ENCODE data around the gene PUS7.
A peak's percentile ranks its signal among the peaks of the same experiment; 100 is the strongest.
"Not testable (repeated sequence)": the region's sequence is repeated elsewhere in the genome, so short reads cannot be mapped to it uniquely, and the experiment has no call there.

PUS7 gene

DNA sequence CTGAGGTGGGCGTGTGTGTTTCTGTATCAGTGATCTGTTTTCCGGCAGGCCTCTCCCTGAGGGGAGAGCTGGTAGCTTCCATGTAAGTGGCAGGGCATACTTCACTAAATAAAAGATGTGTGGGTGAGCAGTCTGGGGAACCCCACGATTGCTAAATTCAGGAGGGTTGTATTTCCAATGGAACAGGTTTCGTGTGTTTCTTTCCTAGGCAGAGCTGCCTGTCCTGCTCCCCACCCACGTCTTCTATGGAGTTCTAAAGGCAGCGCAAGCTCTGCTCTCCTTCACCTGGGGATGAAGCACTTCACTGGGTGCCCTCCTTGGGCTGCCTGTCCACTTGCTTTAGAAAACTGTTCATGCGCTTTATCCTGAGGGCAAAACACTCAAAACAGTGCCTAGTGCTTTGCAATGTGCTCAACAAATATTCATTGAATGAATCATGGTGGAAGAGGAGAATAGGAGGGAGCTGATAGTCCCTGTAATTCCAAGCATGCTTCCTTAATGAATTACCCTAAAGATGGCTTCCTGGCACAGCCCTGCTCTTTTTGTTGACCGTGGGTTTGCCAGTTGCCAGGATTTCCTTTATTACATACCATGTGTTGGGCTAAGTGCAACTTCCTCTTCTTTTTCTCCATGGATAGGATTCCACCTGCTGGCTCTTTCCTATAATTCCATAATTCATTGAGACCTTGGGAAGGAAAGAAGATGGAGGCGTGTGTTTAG, 82.7 kb downstream of the PUS7 start:
- peak; percentile 76 for DNase-seq

DNA sequence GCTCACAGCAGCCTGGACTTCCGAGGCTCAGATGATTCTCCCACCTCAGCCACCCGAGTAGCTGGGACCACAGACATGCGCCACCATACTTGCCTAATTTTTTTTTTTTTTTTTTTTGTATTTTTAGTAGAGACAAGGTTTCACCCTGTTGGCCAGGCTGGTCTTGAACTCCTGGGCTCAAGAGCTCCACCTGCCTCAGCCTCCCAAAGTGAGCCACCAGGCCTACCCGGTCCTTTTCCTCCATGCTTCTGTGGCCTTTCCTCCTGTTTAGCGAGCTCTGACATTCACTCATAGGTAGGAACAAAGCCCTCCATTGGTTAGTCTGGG, 83.3 kb downstream of the PUS7 start:
- no peak for DNase-seq

DNA sequence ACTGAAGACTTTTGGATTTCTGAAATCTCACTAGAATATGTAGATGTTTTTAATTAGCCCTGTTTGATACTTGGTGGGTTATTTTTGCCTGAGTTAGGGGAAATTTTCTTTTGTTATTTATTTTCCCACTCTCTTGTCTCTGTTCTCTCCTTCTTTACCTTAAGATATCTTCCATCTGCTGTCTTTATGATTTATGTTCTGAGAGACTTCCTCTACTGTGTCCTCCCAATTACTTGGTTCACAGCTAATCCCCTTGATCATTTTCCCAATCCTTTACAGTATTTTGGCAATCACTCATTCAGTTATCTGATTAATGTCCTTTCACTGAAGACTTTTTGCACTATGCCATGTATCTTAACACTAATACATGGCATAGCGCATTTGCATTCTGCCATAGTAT, 83.8 kb downstream of the PUS7 start:
- DNase-seq: no peak

DNA sequence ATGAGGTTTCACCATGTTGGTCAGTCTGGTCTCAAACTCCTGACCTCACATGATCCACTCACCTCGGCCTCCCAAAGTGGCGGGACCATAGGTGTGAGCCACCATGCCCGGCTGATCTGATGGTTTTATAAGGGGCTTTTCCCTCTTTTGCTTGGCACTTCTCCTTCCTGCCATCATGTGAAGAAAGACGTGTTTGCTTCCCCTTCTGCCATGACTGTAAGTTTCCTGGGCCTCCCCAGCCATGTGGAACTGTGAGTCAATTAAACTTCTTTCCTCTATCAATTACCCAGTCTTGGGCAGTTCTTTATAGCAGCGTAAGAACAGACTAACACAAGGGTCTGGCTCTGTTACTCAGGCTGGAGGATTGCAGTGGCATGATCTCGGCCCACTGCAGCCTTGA, 84.7 kb downstream of the PUS7 start:
- DNase-seq: not testable (repeated sequence)

DNA sequence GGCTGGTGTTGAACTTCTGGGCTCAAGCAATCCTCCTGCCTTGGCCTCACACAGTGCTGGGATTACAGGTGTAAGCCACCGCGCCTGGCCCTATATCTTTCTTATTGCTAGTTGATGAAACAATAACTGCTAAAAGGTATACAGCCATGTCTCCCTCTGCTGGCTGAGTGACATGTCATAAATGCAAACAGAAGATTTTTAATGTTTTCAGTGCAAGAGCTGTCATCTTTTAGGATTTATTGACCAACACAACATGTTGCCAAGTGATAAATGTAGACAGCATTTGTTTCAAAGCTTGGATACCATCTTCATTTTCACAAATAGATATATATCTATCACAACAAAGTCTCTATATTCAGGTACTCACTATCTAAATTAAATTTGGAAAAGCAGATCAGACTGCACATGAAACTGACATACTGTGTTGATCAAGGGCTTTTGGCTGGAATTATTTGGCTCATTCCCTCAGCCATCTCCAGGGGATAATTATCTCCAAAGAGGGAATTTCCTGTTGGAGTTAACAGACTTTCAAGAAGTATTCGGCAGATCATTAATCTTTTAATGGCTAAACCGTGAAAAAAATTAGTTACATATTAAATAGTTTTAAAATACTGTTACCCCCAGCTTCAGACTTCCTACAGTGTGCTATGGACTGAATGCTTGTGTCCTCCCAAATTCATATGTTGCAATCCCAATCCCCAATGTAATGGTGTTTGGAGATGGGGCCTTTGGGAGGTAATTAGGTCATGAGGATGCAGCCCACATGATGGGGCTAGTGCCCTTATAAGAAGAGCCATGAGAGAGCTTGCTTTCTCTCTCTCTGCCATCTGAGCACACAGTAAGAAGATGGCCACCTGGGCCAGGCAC, 92.1 kb downstream of the PUS7 start:
- DNase-seq: peak; percentile 4

DNA sequence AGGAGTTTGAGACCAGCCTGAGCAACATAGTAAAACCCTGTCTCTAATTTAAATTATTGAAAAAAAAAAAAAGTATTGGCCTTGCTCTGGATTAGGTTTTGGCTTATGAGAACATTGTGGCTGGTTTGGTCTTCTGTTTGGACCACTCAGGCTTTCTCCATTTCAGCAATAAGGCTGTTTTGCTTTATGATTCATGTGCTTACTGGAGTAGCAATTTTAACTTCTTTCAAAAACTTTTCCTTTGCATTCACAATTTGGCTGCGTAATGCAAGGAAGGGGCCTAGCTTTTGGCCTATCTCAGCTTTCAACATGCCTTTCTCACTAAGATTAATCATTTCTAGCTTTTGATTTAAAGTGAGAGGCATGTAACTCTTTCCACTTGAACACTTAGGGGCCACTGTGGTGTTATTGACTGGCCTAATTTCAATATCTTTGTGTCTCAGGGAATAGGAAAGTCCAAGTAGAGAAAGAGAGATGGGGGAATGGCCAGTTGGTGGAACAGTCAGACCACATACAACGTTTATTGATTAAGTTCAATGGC, 95.4 kb downstream of the PUS7 start:
- no peak for DNase-seq

DNA sequence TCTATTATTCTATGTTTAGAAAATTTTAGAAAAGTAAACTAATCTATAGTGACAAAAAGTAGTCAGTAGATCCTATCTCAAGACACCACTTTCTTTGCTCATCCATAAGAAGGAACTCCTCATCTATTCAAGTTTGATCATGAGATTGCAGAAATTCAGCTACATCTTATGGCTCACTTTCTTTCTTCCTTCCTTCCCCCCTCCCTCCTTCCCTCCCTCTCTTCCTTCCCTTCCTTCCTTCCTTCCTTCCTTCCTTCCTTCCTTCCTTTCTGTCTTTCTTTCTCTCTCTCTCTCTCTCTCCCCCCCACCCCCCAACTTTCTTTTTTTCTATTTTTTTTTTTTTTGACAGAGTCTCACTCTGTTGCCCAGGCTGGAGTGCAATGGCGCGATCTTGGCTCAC, 98.1 kb downstream of the PUS7 start:
- no peak for DNase-seq

DNA sequence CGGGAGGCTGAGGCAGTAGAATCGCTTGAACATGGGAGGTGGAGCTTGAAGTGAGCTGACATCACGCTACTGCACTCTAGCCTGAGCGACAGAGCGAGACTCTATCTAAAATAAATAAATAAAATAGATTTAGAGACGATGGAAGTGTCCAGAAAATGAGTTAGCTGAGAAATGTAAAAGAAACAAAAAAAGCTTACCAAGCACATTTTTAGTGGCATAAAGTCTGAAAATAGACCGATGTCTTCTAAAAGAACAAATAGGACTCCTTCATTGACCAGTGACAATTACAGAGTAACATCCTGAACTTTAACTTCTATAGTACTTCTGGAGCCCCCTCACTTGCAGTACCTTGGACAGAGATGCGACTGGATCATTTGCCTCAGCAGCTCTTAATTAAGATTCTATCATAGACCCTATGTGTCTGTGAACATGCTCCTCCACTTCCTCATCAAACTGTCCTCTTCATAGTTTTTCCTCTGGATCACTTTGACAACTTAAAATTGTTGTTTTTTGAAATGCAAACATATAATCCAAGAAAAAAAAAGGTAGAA, 108.1 kb downstream of the PUS7 start:
- DNase-seq: no peak

DNA sequence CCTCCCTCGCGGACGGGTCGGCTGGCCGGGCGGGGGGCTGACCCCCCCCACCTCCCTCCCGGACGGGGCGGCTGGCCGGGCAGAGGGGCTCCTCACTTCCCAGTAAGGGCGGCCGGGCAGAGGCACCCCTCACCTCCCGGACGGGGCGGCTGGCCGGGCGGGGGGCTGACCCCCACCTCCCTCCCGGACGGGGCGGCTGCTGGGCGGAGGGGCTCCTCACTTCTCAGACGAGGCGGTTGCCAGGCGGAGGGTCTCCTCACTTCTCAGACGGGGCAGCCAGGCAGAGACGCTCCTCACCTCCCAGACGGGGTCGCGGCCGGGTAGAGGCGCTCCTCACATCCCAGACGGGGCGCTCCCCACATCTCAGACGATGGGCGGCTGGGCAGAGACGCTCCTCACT, 111.3 kb downstream of the PUS7 start:
- not testable (repeated sequence) for DNase-seq

DNA sequence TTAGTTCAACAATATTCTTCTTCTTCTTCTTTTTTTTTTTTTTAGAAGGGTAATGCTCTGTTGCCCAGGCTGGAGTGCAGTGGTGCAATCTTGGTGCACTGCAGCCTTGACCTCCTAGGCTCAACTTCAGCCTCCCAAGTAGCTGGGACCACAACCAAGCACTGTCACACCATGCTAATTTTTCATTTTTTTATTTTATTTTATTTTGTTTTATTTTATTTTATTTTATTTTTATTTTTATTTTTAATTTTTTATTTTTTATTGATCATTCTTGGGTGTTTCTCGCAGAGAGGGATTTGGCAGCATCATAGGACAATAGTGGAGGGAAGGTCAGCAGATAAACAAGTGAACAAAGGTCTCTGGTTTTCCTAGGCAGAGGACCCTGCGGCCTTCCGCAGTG, 112.3 kb downstream of the PUS7 start:
- not testable (repeated sequence) for DNase-seq

DNA sequence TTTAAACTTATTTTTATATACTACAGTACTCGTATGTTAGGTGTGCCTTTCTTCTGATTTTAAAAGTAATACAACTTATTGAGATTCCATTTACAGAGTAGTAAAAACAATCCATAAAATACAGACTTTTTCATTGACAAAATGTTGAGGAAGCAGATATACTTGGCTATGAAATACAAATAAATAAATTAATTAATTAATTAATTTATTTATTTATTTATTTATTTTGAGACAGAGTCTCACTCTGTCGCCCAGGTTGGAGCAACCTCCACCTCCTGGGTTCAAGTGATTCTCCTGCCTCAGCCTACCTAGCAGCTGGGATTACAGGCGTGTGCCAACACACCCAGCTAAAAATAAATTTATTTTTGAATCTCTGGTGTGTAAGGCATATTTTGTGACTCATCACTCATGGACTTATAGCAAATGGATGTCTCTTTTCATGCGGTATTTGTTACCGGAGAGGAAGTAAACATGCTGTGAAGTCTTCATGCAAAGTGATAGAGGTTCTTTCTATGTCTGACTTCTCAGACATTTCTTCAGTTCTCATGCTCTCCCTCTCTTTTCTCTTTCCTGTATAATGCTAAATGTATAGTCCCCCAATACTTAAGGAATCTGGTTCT, 113.2 kb downstream of the PUS7 start:
- DNase-seq: no peak
